ENCODE results near the gene SOD2. TPM values are rescaled to one million over a fixed set of nuclear protein-coding genes. Genes with fewer than 3 reads are reported as not detected.
"Not testable (repeated sequence)": the region's sequence is repeated elsewhere in the genome, so short reads cannot be mapped to it uniquely, and the experiment has no call there.

The SOD2 gene
- total RNA-seq, 1 experiment from 2014 or later, result 80.5 TPM

GRCh38 chr6:159736908-159737307 is 43.9 kb upstream of the SOD2 start:
- peaks cover 15 to 39% (median 39%) of the 10 kb centered on the region in 3 experiments; a peak in 6 of 7 replicates for H3K36me3 Mint-ChIP-seq (ENCODE audit: insufficient read depth in 1 of 3, low read depth in 3 of 3)
- no peak overlapping the region for H3K23ac ChIP-seq (ENCODE audit: insufficient read length, low read depth, low read length)
- no CpG with 5 or more reads among the region's 7 CpGs for WGBS (ENCODE audit: extremely low coverage, insufficient read length, low lambda C conversion rate)

DNA sequence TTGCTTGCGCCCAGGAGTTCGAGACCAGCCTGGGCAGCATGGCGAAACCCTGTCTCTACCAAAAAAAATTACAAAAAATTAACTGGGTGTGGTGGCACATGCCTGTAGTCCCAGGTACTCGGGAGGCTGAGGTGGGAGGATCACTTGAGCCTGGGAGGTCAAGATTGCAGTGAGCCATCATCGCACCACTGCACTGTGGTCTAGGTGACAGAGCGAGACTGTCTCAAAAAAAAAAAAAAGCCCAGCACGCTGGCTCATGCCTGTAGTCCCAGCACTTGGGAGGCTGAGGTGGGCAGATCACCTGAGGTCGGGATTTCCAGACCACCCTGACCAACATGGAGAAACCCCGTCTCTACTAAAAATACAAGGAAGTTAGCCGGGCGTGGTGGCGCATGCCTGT is 40.4 kb upstream of the SOD2 start:
- Mint-ChIP-seq H3K36me3 (ENCODE audit: insufficient read depth in 1 of 3, low read depth in 3 of 3) (peaks cover 5 to 31% (median 27%) of the 10 kb centered on the region in 3 experiments), H3K4me1 (peaks cover 15 to 19% of the 10 kb centered on the region in 2 experiments)
- not testable (repeated sequence) for H2BK20ac ChIP-seq (ENCODE audit: low read depth, low read length, poor library complexity, severe bottlenecking); H2BK120ac ChIP-seq (ENCODE audit: low read depth, low read length, poor library complexity, severe bottlenecking); H3K9ac ChIP-seq (ENCODE audit: extremely low read depth, insufficient read length, low read length); H2BK15ac ChIP-seq (ENCODE audit: low read depth, low read length); H3K27ac Mint-ChIP-seq; H2BK12ac ChIP-seq (ENCODE audit: insufficient read length, low read depth, low read length); H4K5ac ChIP-seq (ENCODE audit: insufficient read length, low read depth, low read length); H3K4me2 ChIP-seq (ENCODE audit: insufficient read depth, insufficient read length, low read length); H3K9me3 ChIP-seq (ENCODE audit: control insufficient read depth, low read depth, low read length); H2BK5ac ChIP-seq (ENCODE audit: insufficient read length, low read length); H2AK5ac ChIP-seq (ENCODE audit: insufficient read length, low read length); H3K27me3 ChIP-seq (ENCODE audit: insufficient read depth, low read length); H3K23ac ChIP-seq (ENCODE audit: insufficient read length, low read depth, low read length); H3K4me1 ChIP-seq (ENCODE audit: insufficient read depth, low read length); H3K14ac ChIP-seq (ENCODE audit: insufficient read depth, low read length); DNase-seq; H4K20me1 ChIP-seq (ENCODE audit: control insufficient read depth, insufficient read depth, insufficient read length); H3K27me3 Mint-ChIP-seq (ENCODE audit: low read depth); H4K8ac ChIP-seq (replicated peaks; ENCODE audit: insufficient read length, low read depth, low read length); H3K18ac ChIP-seq (ENCODE audit: insufficient read length, low read depth, low read length); H3K9me3 Mint-ChIP-seq; H3K23me2 ChIP-seq (ENCODE audit: insufficient read length, low read depth, low read length, poor library complexity, severe bottlenecking); H3K4ac ChIP-seq (ENCODE audit: low read depth, low read length); H2AFZ ChIP-seq (ENCODE audit: low read length); H3K27ac ChIP-seq (ENCODE audit: insufficient read length, low read depth, low read length); H3K56ac ChIP-seq (ENCODE audit: insufficient read length, low read depth, low read length); H3K4me3 Mint-ChIP-seq; H3T11ph ChIP-seq (ENCODE audit: low read length); H3K79me1 ChIP-seq (ENCODE audit: insufficient read depth, low read depth, low read length, poor library complexity, severe bottlenecking); H4K91ac ChIP-seq (ENCODE audit: insufficient read length, low read depth, low read length)
- peaks cover 75% of the 10 kb centered on the region for H3K79me2 ChIP-seq (ENCODE audit: insufficient read depth, low read length)
- WGBS (ENCODE audit: extremely low coverage, insufficient read length, low lambda C conversion rate), result no CpG with 5 or more reads among the region's 12 CpGs

More at GRCh38 chr6:159736908-159737307, 43.9 kb upstream of the SOD2 start:
- Mint-ChIP-seq H3K4me1 (no peaks in the 10 kb centered on the region; a peak in 1 of 4 replicates), H3K27ac (no peak overlapping the region), H3K4me3 (no peak overlapping the region), H3K9me3 (no peaks in the 10 kb centered on the region), H3K27me3 (ENCODE audit: low read depth) (no peaks in the 10 kb centered on the region)
- no peaks in the 10 kb centered on the region for H3K4me1 ChIP-seq (ENCODE audit: insufficient read depth, low read length)
- H3K9ac ChIP-seq (ENCODE audit: extremely low read depth, insufficient read length, low read length), result no peak overlapping the region
- H3K79me1 ChIP-seq (ENCODE audit: insufficient read depth, low read depth, low read length, poor library complexity, severe bottlenecking), result peaks cover 8% of the 10 kb centered on the region
- H2BK12ac ChIP-seq (ENCODE audit: insufficient read length, low read depth, low read length), result no peak overlapping the region
- no peak overlapping the region for H2AK5ac ChIP-seq (ENCODE audit: insufficient read length, low read length)
- no peak overlapping the region for H4K5ac ChIP-seq (ENCODE audit: insufficient read length, low read depth, low read length)
- peaks cover 43% of the 10 kb centered on the region; the same call in 1 of the 2 replicates for H3K79me2 ChIP-seq (ENCODE audit: insufficient read depth, low read length)
- no peaks in the 10 kb centered on the region for H3K9me3 ChIP-seq (ENCODE audit: control insufficient read depth, low read depth, low read length)
- H2BK120ac ChIP-seq (ENCODE audit: low read depth, low read length, poor library complexity, severe bottlenecking), result no peak overlapping the region
- TF ChIP-seq, protein P1, sequence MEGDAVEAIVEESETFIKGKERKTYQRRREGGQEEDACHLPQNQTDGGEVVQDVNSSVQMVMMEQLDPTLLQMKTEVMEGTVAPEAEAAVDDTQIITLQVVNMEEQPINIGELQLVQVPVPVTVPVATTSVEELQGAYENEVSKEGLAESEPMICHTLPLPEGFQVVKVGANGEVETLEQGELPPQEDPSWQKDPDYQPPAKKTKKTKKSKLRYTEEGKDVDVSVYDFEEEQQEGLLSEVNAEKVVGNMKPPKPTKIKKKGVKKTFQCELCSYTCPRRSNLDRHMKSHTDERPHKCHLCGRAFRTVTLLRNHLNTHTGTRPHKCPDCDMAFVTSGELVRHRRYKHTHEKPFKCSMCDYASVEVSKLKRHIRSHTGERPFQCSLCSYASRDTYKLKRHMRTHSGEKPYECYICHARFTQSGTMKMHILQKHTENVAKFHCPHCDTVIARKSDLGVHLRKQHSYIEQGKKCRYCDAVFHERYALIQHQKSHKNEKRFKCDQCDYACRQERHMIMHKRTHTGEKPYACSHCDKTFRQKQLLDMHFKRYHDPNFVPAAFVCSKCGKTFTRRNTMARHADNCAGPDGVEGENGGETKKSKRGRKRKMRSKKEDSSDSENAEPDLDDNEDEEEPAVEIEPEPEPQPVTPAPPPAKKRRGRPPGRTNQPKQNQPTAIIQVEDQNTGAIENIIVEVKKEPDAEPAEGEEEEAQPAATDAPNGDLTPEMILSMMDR (conservative IDR thresholded peaks at IDR 0.05), result no peak
- no peak overlapping the region for H2AFZ ChIP-seq (ENCODE audit: low read length)
- no peak overlapping the region for H3T11ph ChIP-seq (ENCODE audit: low read length)
- no peak overlapping the region for H2BK20ac ChIP-seq (ENCODE audit: low read depth, low read length, poor library complexity, severe bottlenecking)
- no peak for DNase-seq
- H3K27ac ChIP-seq (ENCODE audit: insufficient read length, low read depth, low read length), result no peak overlapping the region
- H3K4ac ChIP-seq (ENCODE audit: low read depth, low read length), result no peak overlapping the region
- H3K14ac ChIP-seq (ENCODE audit: insufficient read depth, low read length), result no peak overlapping the region
- H3K4me2 ChIP-seq (ENCODE audit: insufficient read depth, insufficient read length, low read length), result no peak overlapping the region
- no peak overlapping the region for H2BK5ac ChIP-seq (ENCODE audit: insufficient read length, low read length)
- no peak overlapping the region for H4K8ac ChIP-seq (replicated peaks; ENCODE audit: insufficient read length, low read depth, low read length)
- H4K91ac ChIP-seq (ENCODE audit: insufficient read length, low read depth, low read length), result no peak overlapping the region
- no peak overlapping the region for H3K18ac ChIP-seq (ENCODE audit: insufficient read length, low read depth, low read length)
- no peak overlapping the region for H3K56ac ChIP-seq (ENCODE audit: insufficient read length, low read depth, low read length)
- no peaks in the 10 kb centered on the region for H3K27me3 ChIP-seq (ENCODE audit: insufficient read depth, low read length)
- H3K23me2 ChIP-seq (ENCODE audit: insufficient read length, low read depth, low read length, poor library complexity, severe bottlenecking), result no peaks in the 10 kb centered on the region
- H4K20me1 ChIP-seq (ENCODE audit: control insufficient read depth, insufficient read depth, insufficient read length), result no peaks in the 10 kb centered on the region
- no peak overlapping the region for H2BK15ac ChIP-seq (ENCODE audit: low read depth, low read length)

Data from H9 (cell line).